Measurements from ENCODE around the gene ZBTB18. TPM values are rescaled to one million over a fixed set of nuclear protein-coding genes. Genes with fewer than 3 reads are reported as not detected.

The ZBTB18 gene
- polyA plus RNA-seq, 1 experiment, result 12.7 TPM

GRCh38 chr1:244077473-244078220 lies 26.6 kb downstream of the ZBTB18 start:
- Histone ChIP-seq H3K27me3 (ENCODE audit: control insufficient read depth, insufficient read depth, low read length) (peaks cover 20% of the 10 kb centered on the region), H3K9me3 (ENCODE audit: control insufficient read depth, insufficient read depth, low read length) (no peaks in the 10 kb centered on the region), H3K27ac (ENCODE audit: low read depth, low read length) (no peak overlapping the region), H3K4me3 (ENCODE audit: low read depth, low read length) (no peak overlapping the region)
- no peak for DNase-seq (ENCODE audit: low read depth, low spot score)
- POLR2A ChIA-PET, result no interaction called here
- TF ChIP-seq CTCF (IDR thresholded peaks at IDR 0.05; ENCODE audit: low read depth, low read length), result no peak
- CTCF ChIA-PET, result interaction anchor here (0.9 kb wide), 1 partner anchor 12 kb away, joined by 3 read pairs; no protein-coding TSS in a partner anchor

- CTCF ChIA-PET, result no interaction called here
- peaks cover 34% of the 10 kb centered on the region for H3K27me3 ChIP-seq (ENCODE audit: control insufficient read depth, insufficient read depth, low read length)
- H3K27ac ChIP-seq (ENCODE audit: low read depth, low read length), result no peak overlapping the region
- POLR2A ChIA-PET, result no interaction called here
- H3K9me3 ChIP-seq (ENCODE audit: control insufficient read depth, insufficient read depth, low read length), result no peaks in the 10 kb centered on the region
- no peak for TF ChIP-seq CTCF (IDR thresholded peaks at IDR 0.05; ENCODE audit: low read depth, low read length)
- no peak overlapping the region for H3K4me3 ChIP-seq (ENCODE audit: low read depth, low read length)
- no peak for DNase-seq (ENCODE audit: low read depth, low spot score)
Measured at GRCh38 chr1:244080343-244080929, 29.4 kb downstream of the ZBTB18 start.

- DNase-seq (ENCODE audit: low read depth, low spot score), result no peak
- H3K27ac ChIP-seq (ENCODE audit: low read depth, low read length), result no peak overlapping the region
- H3K4me3 ChIP-seq (ENCODE audit: low read depth, low read length), result no peak overlapping the region
- ChIA-PET POLR2A (no interaction called here), CTCF (no interaction called here)
- no peak for TF ChIP-seq CTCF (IDR thresholded peaks at IDR 0.05; ENCODE audit: low read depth, low read length)
- H3K9me3 ChIP-seq (ENCODE audit: control insufficient read depth, insufficient read depth, low read length), result peaks cover 4% of the 10 kb centered on the region; the same call in 1 of the 2 replicates
- H3K27me3 ChIP-seq (ENCODE audit: control insufficient read depth, insufficient read depth, low read length), result peaks cover 37% of the 10 kb centered on the region
Measured at GRCh38 chr1:244082969-244083368, 31.9 kb downstream of the ZBTB18 start.

GRCh38 chr1:244083383-244083943 lies 32.4 kb downstream of the ZBTB18 start:
- no peak for DNase-seq (ENCODE audit: low read depth, low spot score)
- H3K4me3 ChIP-seq (ENCODE audit: low read depth, low read length), result no peak overlapping the region
- CTCF ChIA-PET, result no interaction called here
- peaks cover 4% of the 10 kb centered on the region; the same call in 1 of the 2 replicates for H3K9me3 ChIP-seq (ENCODE audit: control insufficient read depth, insufficient read depth, low read length)
- peaks cover 39% of the 10 kb centered on the region for H3K27me3 ChIP-seq (ENCODE audit: control insufficient read depth, insufficient read depth, low read length)
- POLR2A ChIA-PET, result no interaction called here
- no peak for TF ChIP-seq CTCF (IDR thresholded peaks at IDR 0.05; ENCODE audit: low read depth, low read length)
- no peak overlapping the region for H3K27ac ChIP-seq (ENCODE audit: low read depth, low read length)

GRCh38 chr1:244084763-244085162 lies 33.7 kb downstream of the ZBTB18 start:
- ChIA-PET POLR2A (no interaction called here), CTCF (interaction anchor here (1.1 kb wide), 1 partner anchor 19 kb away, joined by 3 read pairs; no protein-coding TSS in a partner anchor)
- DNase-seq (ENCODE audit: low read depth, low spot score), result no peak
- Histone ChIP-seq H3K27ac (ENCODE audit: low read depth, low read length) (no peak overlapping the region), H3K9me3 (ENCODE audit: control insufficient read depth, insufficient read depth, low read length) (peaks cover 4% of the 10 kb centered on the region; the same call in 1 of the 2 replicates), H3K4me3 (ENCODE audit: low read depth, low read length) (no peak overlapping the region), H3K27me3 (ENCODE audit: control insufficient read depth, insufficient read depth, low read length) (peaks cover 37% of the 10 kb centered on the region)
- TF ChIP-seq CTCF (IDR thresholded peaks at IDR 0.05; ENCODE audit: low read depth, low read length), result no peak

Measured in AG04450 (cell line).